OCI-LY7 (cell line): ENCODE data around the gene TFEB.

ENCODE experiments used
- CTCF ChIP-seq: fragments of 200-600 bp; sonication (generic); conservative IDR thresholded peaks from 2 replicates; pipeline ENCODE4 v1.5.1; 2014; ENCODE audit warnings: mild to moderate bottlenecking, antibody characterized with exemption, low read length, moderate library complexity, mixed read lengths
- EZH2phosphoT487 ChIP-seq: fragments of 200-600 bp; sonication (generic); IDR thresholded peaks from 2 replicates; pipeline ENCODE4 v1.6.1; 2018; ENCODE audit warnings: low read depth, borderline replicate concordance, mild to moderate bottlenecking, mixed run types, antibody characterized with exemption, low read length, moderate library complexity, mixed read lengths

- TF ChIP-seq CTCF (no peak), EZH2phosphoT487 (no peak)
Observed at GRCh38 chr6:41707565-41708200, 27.7 kb downstream of the TFEB start.
